Ectodermal cell (in vitro differentiated cells): ENCODE results near the gene ERICH2.

Source experiments
- H3K27ac ChIP-seq: 2 replicates; pipeline ENCODE4 v1.7.0; 2013; ENCODE audit warnings: mild to moderate bottlenecking, low read depth, low read length; ENCODE audit not compliant: insufficient read depth, poor library complexity, severe bottlenecking
- H3K27me3 ChIP-seq: 2 replicates; pipeline ENCODE4 v1.7.0; 2013; ENCODE audit warnings: mild to moderate bottlenecking, low read length; ENCODE audit not compliant: insufficient read depth, control insufficient read depth, poor library complexity, severe bottlenecking
- H3K36me3 ChIP-seq: one replicate; pipeline ENCODE4 v1.7.0; 2013; ENCODE audit warnings: low read length; ENCODE audit not compliant: control insufficient read depth, insufficient read depth
- H3K4me1 ChIP-seq: one replicate; pipeline ENCODE4 v1.7.0; 2013; ENCODE audit warnings: low read length; ENCODE audit not compliant: control insufficient read depth, insufficient read depth
- H3K4me3 ChIP-seq: 2 replicates; pipeline ENCODE4 v1.7.0; 2013; ENCODE audit warnings: low read depth, low read length, control low read depth; ENCODE audit not compliant: insufficient read depth
- H3K9me3 ChIP-seq: 2 replicates; pipeline ENCODE4 v1.7.0; 2013; ENCODE audit warnings: mild to moderate bottlenecking, low read length, moderate library complexity; ENCODE audit not compliant: control insufficient read depth
- WGBS, 2 experiments: methylation state at CpG; one replicate each; pipeline ENCODE4 v1.1.7; 2013; ENCODE audit warnings: missing lambda C conversion rate in 2 of 2; 5-methylcytosine and 5-hydroxymethylcytosine counted together

The ERICH2 gene

GRCh38 chr2:170840717-170841210 is 70.6 kb downstream of the ERICH2 start:
- Histone ChIP-seq H3K4me1 (no peaks in the 10 kb centered on the region), H3K36me3 (no peaks in the 10 kb centered on the region), H3K27ac (no peak overlapping the region), H3K9me3 (no peaks in the 10 kb centered on the region), H3K27me3 (no peaks in the 10 kb centered on the region), H3K4me3 (no peak overlapping the region)
- 93 to 95% methylated on average over 4 of the region's 4 CpGs for WGBS, 2 experiments

DNA sequence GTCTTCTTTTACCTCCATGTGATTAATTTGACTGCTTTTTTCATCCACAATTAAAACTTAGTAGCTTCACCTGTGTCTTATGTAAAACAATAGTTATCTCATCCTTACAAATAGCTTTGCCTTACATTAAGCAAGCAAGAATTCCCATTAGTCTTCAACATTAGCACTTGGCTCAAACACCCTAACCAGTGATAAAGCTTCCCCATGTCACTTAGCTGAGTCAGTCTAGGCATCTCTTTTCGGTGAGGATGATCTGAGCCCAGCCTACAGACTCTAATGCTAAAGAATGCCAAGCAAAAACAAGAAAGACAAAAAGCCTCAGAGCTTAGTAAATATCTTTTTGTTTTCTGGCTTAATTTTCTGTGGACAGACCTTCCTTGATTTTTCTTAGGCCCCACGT is 72.6 kb downstream of the ERICH2 start:
- Histone ChIP-seq H3K27me3 (no peaks in the 10 kb centered on the region), H3K9me3 (no peaks in the 10 kb centered on the region), H3K27ac (no peak overlapping the region), H3K4me3 (no peak overlapping the region), H3K36me3 (no peaks in the 10 kb centered on the region), H3K4me1 (no peaks in the 10 kb centered on the region)
- 89 to 92% methylated on average over 2 of the region's 2 CpGs for WGBS, 2 experiments

- Histone ChIP-seq H3K27me3 (no peaks in the 10 kb centered on the region), H3K27ac (no peak overlapping the region), H3K4me1 (no peaks in the 10 kb centered on the region), H3K4me3 (no peak overlapping the region), H3K36me3 (no peaks in the 10 kb centered on the region), H3K9me3 (no peaks in the 10 kb centered on the region)
- 93 to 98% methylated on average over 2 of the region's 2 CpGs for WGBS, 2 experiments
Measured at GRCh38 chr2:170843656-170844055, 73.5 kb downstream of the ERICH2 start.

DNA sequence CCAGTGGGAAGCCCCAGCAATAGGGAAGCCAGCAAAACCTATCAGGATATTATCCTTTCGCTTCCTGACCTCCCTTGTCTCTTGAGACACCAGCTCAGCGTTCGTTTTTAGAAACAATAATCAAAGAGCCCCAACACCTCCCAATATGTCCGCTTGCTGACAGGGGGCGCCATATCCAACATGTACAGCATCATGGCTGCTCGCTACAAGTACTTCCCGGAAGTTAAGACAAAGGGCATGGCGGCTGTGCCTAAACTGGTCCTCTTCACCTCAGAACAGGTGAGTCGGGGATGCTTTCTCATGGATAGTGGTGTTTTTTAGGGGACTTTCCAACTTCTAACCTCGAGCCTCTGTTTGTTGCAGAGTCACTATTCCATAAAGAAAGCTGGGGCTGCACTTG is 75.2 kb downstream of the ERICH2 start:
- H3K36me3 ChIP-seq: no peaks in the 10 kb centered on the region
- H3K27ac ChIP-seq: no peak overlapping the region
- WGBS, 2 experiments: 88 to 90% methylated on average over 10 of the region's 10 CpGs
- H3K27me3 ChIP-seq: no peaks in the 10 kb centered on the region
- H3K4me1 ChIP-seq: no peaks in the 10 kb centered on the region
- no peaks in the 10 kb centered on the region for H3K9me3 ChIP-seq
- no peak overlapping the region for H3K4me3 ChIP-seq

DNA sequence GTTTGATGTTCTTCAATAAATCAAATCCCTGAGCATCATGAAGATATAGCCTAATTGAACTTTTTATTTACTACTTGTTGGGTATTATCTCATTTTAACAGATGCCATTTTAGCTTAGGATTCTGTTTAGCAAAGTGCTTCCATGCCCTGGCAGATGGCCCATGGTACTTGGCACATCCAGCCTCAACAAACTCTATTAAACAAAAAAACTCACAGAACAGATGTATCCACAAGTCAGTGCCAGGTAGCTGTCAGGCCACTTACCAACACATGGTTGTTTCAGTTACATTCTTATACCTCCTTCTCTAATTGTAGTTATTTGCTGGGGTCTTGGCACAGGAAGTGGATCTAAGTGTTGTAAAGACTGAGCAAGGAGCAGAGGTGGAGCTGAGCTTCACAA is 76.1 kb downstream of the ERICH2 start:
- Histone ChIP-seq H3K27me3 (no peaks in the 10 kb centered on the region), H3K36me3 (no peaks in the 10 kb centered on the region), H3K4me3 (no peak overlapping the region), H3K9me3 (no peaks in the 10 kb centered on the region), H3K4me1 (no peaks in the 10 kb centered on the region), H3K27ac (no peak overlapping the region)

DNA sequence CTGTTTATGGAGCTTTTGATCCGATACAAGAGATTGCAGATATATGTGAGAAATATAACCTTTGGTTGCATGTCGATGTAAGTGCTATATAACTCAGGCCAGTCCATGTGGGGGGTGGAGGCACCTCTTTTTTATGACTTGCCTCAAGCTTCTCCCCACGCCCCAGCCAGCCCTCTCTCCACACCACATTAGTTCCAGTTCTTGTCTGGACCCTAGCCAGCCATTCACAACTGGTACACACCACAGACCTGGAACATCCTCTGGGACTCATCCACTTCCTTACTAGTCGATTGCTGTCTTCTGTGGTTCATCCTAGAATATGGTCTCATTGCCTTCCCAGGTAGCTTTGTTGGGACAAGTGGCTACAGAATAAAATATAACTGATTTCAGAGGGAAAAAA is 77.5 kb downstream of the ERICH2 start:
- H3K27ac ChIP-seq: no peak overlapping the region
- 93% methylated on average over 4 of the region's 4 CpGs for WGBS, 2 experiments
- no peaks in the 10 kb centered on the region for H3K36me3 ChIP-seq
- H3K4me3 ChIP-seq: no peak overlapping the region
- H3K9me3 ChIP-seq: no peaks in the 10 kb centered on the region
- no peaks in the 10 kb centered on the region for H3K4me1 ChIP-seq
- H3K27me3 ChIP-seq: no peaks in the 10 kb centered on the region
